Activated effector memory CD4-positive, alpha-beta T cell treated with Interleukin-2 at 50 U/mL for 16 hours (primary cell): ENCODE data around the gene MOSMO.

Experiments
- DNase-seq: peaks from one replicate; pipeline ENCODE4 v3.0.0-alpha.2; 2020

The MOSMO gene

GRCh38 chr16:22053921-22054341, 46.0 kb downstream of the MOSMO start:
- no peak for DNase-seq

DNA sequence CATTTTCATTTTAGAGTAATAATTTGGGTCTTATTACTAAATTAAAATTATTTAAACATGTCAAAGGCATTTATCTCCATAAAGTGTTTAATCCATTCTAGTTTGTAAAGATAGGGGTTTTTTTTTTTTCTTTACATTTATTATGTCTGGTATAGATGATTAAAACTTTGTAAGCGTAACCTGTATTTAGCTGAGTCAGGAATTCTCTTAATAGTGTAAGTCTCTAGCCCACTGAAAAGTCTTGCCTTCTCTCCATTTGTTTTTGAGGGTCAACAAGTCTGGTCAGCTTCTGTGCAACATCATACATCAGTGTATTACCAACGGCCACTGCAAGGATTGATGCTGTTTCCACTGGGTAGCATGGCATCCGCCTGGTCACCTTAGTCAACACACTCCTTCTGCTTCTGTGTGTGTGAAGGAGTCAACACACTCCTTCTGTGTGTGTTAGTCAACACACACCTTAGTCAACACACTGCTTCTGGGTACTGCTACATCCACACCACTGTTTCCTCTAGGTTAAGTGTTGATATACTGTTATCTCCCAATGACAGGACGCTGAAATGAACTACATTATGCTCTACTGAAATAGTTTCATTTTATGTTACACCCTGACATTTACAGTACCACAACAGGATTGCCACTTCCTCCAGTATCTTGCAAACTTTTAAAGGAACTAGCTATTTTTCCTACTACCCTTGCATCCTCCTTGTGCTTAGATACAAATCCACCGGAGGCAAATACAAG, 47.1 kb downstream of the MOSMO start:
- no peak for DNase-seq

DNA sequence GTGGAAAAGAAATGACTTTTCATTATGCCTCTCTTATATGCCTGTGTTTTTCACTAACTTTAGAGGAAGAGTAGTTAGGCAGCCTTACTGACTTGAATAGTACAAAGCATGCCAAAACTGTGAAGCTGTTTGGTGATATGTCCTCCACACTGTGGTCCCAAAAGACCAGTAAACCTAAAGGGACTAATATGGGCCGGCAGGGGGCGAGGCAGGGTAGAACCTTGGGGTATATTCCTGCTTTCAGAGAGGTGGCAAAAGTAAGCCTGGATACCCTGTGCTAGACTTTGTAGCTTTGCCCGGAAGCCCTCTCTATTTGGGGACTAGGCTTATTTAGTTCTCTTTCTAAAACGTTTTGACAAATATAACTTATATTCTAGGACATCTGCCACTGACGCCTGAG, 48.0 kb downstream of the MOSMO start:
- no peak for DNase-seq

GRCh38 chr16:22063888-22064467, 56.1 kb downstream of the MOSMO start:
- no peak for DNase-seq

DNA sequence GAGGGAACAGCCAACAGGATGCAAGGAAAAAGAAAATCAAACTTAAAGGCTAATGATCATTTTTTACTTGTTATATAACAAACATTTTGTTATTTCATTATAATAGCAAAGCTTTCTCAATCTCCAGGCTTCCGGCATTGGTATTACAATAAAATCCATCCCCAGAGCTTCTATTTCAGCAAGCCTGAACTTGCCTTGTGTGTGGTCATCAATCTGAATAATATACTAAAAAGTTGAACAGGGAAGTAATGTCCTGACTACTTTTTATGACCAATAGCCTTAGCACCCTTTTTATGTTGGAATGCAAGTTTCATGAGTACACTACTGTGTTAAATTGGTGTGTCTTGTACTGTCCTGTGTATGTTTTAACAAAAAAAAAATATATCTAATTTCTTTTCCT, 57.3 kb downstream of the MOSMO start:
- no peak for DNase-seq

DNA sequence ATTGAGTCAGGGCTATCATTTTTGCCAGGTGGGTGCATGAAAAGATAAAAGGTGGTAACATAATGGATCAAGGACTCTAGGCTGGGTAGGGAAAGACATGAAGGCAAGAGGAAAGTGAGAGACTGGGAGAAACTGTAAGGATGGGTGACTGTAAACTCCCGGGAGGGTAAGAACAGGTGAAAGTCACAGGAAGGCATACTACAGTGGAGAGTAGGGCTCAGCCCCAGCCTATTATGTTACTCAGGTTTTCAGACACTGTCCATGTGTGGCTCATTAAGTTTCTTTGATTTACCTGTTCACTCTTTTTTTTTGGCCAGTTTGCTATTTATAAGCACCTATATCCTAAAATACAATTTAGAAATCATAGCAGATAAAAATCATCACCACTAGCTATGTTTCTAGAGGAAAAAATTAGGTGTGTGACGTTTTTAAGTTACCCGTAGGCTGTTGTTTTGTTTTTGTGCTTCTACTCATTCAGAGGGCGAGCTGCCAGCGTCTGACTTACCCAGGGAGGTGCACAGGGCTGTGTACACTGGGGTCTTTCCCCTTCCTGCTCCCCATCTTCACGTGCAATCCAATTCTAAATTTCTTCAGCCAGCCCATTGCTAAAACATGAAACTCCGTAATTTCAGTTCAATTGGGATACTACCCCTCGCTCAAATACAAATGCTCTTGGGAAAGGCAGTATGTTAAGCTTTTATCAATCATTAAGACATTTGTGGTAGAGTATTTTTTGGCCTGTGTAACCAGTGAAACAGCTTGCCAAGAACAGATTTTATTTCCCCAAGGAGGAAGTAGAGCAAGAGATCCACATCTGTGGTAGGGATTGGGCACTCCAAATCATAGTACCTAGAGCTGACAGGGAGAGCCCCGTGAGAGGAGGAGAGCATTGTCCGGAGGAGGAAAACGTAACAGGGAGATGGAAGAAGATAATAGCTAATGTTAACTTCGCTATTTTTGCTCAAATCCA, 62.7 kb downstream of the MOSMO start:
- DNase-seq: no peak

- DNase-seq: no peak
These were observed 63.5 kb downstream of the MOSMO start for GRCh38 chr16:22071331-22071910.

DNA sequence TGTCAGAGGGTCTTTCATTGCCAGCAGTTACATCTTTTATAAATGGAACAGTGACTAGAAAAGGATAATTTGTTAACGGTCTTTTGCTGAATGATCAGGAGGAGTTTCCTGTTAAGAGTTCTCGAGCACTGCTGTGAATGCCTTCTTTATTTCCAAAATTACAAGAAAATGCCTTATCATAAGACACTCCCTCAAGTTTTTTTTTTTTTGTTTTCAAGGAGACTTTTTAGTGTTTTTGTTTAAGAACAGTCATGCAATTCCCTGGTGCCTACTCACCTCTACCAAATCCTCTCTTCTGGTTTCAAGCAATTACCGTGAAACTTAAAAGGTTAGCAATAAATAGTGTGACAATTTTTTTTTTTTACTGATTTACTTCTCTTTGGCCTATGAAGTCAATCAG, 65.4 kb downstream of the MOSMO start:
- DNase-seq: no peak

- DNase-seq: no peak
These were observed 67.3 kb downstream of the MOSMO start for GRCh38 chr16:22075043-22075757.

DNA sequence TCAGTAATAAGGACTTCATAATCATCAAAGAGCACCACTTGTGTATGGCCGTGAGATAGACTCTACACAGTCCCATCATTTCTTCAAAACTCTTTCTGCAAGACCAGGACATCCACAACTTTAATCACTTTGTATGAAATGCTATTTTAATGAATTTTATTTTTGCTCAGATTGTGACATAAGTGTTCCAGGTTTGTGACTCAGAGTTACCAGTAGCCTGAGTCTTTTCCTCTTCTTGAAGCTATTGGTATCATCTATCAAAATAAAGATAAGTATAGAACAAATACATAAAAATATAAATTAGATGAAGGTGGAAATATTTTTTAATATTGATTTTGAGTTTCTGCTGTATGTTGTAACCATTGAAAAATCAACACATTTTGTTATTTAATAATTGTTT, 67.9 kb downstream of the MOSMO start:
- no peak for DNase-seq

DNA sequence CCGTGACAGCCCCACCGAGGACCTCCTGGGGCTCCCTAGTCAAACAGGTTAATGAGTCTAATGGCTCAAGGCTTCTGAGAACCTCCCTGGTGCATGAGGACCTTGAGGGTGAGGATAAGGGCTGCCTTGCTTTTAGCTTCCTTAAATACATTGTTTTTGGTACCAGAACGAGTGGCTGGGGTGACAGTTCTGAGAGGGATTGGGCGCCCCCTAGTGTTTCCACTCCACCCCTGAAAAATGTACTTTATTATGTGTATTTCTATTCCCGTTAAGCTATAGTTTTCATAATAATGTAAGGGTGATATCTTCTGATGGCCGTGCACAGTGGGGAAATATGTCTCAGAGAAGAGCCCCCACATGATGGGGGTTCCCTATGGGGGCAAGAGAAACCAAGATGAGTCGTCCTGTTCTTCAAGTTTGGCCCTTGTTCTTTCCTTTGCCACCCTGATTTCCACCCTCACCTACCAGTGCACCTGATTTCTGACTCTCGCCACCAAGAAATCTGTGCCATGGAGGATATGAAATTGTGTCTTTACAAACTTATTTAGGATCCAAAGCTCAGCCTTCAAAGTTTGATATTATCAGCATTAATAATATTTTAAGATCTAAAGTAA, 69.9 kb downstream of the MOSMO start:
- DNase-seq: peak; percentile 43

- DNase-seq: no peak
These were observed 70.7 kb downstream of the MOSMO start for GRCh38 chr16:22078656-22079055.

GRCh38 chr16:22081050-22081449, 73.1 kb downstream of the MOSMO start:
- no peak for DNase-seq

DNA sequence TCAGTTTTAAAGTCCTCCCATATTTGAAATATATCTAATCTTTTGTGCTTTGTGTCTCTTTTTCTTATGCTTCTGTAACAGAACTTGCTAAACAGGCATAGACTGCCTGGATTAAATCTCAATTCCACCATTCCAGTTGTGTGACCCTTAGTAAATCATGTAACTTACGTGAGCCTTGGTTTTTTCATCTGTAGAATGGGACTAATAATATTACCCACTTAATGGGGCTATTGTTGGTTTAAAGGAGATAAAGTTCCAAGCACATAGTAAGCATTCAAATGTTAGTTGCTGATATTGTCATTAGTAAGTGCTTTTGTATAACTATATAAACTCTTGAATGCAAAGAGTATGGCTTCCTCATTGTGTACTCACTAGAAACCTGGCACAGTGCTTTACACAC, 78.5 kb downstream of the MOSMO start:
- no peak for DNase-seq

GRCh38 chr16:22088642-22089041, 80.7 kb downstream of the MOSMO start:
- no peak for DNase-seq

- no peak for DNase-seq
These were observed 82.0 kb downstream of the MOSMO start for GRCh38 chr16:22089910-22090309.

DNA sequence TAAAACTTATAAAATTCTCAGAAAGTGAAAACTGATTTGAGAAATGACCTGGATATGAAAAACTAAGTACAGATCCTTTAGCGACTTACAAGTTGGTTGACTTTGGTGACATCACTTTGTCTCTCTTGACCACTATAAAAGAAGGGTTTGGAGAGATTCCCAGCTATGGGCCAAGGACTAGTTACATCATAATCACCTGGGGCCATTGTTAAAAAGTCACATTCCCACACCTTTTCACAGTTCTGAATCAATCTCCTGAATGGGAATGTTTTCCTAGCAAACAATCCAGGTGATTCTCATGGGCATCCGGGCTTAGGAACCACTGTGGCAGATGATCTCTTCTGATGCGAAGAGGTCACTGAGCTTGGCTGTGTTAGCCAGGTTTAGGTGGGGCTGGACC, 83.8 kb downstream of the MOSMO start:
- no peak for DNase-seq

- DNase-seq: no peak
These were observed 84.4 kb downstream of the MOSMO start, which contains the start of gene VWA3A for GRCh38 chr16:22092143-22092933. VWA3A (plus strand) TSS chr16:22092541; CDS start chr16:22092638, 97 bp downstream.

DNA sequence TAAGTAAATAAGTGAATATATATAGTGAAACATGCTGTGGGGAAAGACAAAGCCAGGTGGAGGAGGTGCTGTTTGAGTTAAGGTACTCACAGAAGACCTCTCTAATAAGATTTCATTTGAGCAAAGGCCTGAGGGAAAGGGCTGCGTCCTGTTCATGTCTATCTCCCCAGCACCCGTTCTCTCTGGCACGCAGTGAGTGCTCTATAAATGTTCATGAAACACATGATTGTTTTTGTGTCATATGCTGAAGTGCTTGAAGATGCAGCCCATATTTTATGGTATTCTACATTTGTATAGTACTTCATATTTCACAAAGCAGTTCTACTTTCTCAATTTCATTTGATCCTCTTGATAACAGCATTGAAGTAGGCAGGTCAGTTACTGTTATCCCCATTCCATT, 85.4 kb downstream of the MOSMO start:
- DNase-seq: no peak

DNA sequence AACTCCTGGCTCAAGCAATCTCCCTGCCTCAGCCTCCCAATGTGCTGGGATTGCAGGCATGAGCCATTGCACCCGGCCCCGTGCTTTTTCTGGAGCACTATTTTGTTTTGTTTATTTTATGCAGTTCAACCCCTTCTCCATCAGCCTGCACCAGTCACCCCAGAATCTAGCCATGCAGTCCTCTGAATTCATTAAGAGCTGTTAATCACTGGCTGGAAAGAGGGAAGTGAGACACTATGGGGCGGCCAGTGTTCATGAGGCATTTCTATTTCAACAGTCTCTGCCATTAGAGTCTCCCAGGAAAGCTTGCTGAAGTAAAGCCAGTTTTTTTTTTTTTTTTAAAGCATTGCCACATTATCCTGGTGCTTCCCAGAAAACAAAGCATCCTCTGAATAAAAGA, 86.1 kb downstream of the MOSMO start:
- DNase-seq: no peak
